Liver (tissue), 9 donors: ENCODE data around the gene CRYBB3. TPM values are rescaled to one million over a fixed set of nuclear protein-coding genes. Genes with fewer than 3 reads are reported as not detected.

Source experiments
- DNase-seq: peaks from one replicate; pipeline ENCODE4 v3.0.0-alpha.2; 2017; ENCODE audit warnings: low spot score
- H3K27ac ChIP-seq, 2 donors: one replicate each; pipeline ENCODE4 v1.7.0; 2013; ENCODE audit warnings: inconsistent platforms in 2 of 2, low read length in 2 of 2, control low read depth in 1 of 2, low read depth in 1 of 2, mild to moderate bottlenecking in 1 of 2
- H3K27me3 ChIP-seq, 4 donors: one replicate each; pipeline versions ENCODE4 v1.6.1 to v1.7.0; 2013; ENCODE audit warnings: low read length in 3 of 4, inconsistent platforms in 1 of 4, mild to moderate bottlenecking in 1 of 4, moderate library complexity in 1 of 4; ENCODE audit not compliant: control insufficient read depth in 4 of 4, insufficient read depth in 4 of 4
- H3K36me3 ChIP-seq, 4 donors: one replicate each; pipeline versions ENCODE4 v1.6.1 to v1.7.0; 2013; ENCODE audit warnings: low read length in 3 of 4, mild to moderate bottlenecking in 3 of 4, low read depth in 1 of 4, moderate library complexity in 1 of 4; ENCODE audit not compliant: control insufficient read depth in 4 of 4, insufficient read depth in 3 of 4
- H3K4me1 ChIP-seq, 4 donors: one replicate each; pipeline versions ENCODE4 v1.6.1 to v1.7.0; 2013; ENCODE audit warnings: low read length in 3 of 4, mild to moderate bottlenecking in 3 of 4, moderate library complexity in 1 of 4; ENCODE audit not compliant: control insufficient read depth in 4 of 4, insufficient read depth in 4 of 4
- H3K4me3 ChIP-seq, 3 donors: one replicate each; pipeline versions ENCODE4 v1.6.1 to v1.7.0; 2013; ENCODE audit warnings: low read length in 3 of 3, control low read depth in 1 of 3, low read depth in 1 of 3, mild to moderate bottlenecking in 1 of 3
- H3K9ac ChIP-seq, 2 donors: one replicate each; pipeline ENCODE4 v1.7.0; 2013; ENCODE audit warnings: low read length in 2 of 2, mild to moderate bottlenecking in 2 of 2, moderate library complexity in 2 of 2, control low read depth in 1 of 2, low read depth in 1 of 2
- H3K9me3 ChIP-seq, 4 donors: one replicate each; pipeline versions ENCODE4 v1.6.1 to v1.7.0; 2013; ENCODE audit warnings: low read length in 3 of 4; ENCODE audit not compliant: control insufficient read depth in 4 of 4
- ATF3 ChIP-seq: IDR thresholded peaks from 2 replicates; pipeline ENCODE4 v1.6.1; 2016; ENCODE audit warnings: antibody characterized with exemption
- CTCF ChIP-seq: fragments of 150-350 bp; IDR thresholded peaks from 2 replicates; pipeline ENCODE4 v1.5.1; 2017; ENCODE audit warnings: improper control_type of control experiment, low read depth, low read length; ENCODE audit not compliant: missing input control
- EGR1 ChIP-seq, 2 donors: IDR thresholded peaks; 2 replicates each; pipeline ENCODE4 v1.6.1; 2016 to 2018; ENCODE audit warnings: antibody characterized with exemption in 2 of 2, low read depth in 2 of 2
- FOXA1 ChIP-seq: IDR thresholded peaks from 2 replicates; pipeline ENCODE4 v1.6.1; 2016; ENCODE audit warnings: antibody characterized with exemption
- FOXA2 ChIP-seq: IDR thresholded peaks from 2 replicates; pipeline ENCODE4 v1.6.1; 2016; ENCODE audit warnings: antibody characterized with exemption
- GABPA ChIP-seq, 2 donors: IDR thresholded peaks in 1 of 2; conservative IDR thresholded peaks in 1 of 2; 2 replicates each; pipeline ENCODE4 v1.6.1; 2016; ENCODE audit warnings: antibody characterized with exemption in 2 of 2, mild to moderate bottlenecking in 1 of 2, moderate library complexity in 1 of 2
- HNF4A ChIP-seq, 2 donors: conservative IDR thresholded peaks; 2 replicates each; pipeline ENCODE4 v1.6.1; 2016; ENCODE audit warnings: antibody characterized with exemption in 2 of 2, mild to moderate bottlenecking in 2 of 2
- HNF4G ChIP-seq: IDR thresholded peaks from 2 replicates; pipeline ENCODE4 v1.6.1; 2016; ENCODE audit warnings: antibody characterized with exemption
- JUND ChIP-seq, 2 donors: IDR thresholded peaks; 2 replicates each; pipeline ENCODE4 v1.6.1; 2016; ENCODE audit warnings: antibody characterized with exemption in 2 of 2
- MAX ChIP-seq: IDR thresholded peaks from 2 replicates; pipeline ENCODE4 v1.6.1; 2016; ENCODE audit warnings: antibody characterized with exemption
- NR2F2 ChIP-seq: IDR thresholded peaks from 2 replicates; pipeline ENCODE4 v1.6.1; 2016; ENCODE audit warnings: antibody characterized with exemption
- RAD21 ChIP-seq, 2 donors: IDR thresholded peaks; 2 replicates each; pipeline ENCODE4 v1.6.1; 2016; ENCODE audit warnings: antibody characterized with exemption in 2 of 2, mild to moderate bottlenecking in 2 of 2
- REST ChIP-seq: IDR thresholded peaks from 2 replicates; pipeline ENCODE4 v1.6.1; 2016; ENCODE audit warnings: antibody characterized with exemption, mild to moderate bottlenecking
- RXRA ChIP-seq, 2 donors: IDR thresholded peaks; 2 replicates each; pipeline ENCODE4 v1.6.1; 2017 to 2018; ENCODE audit warnings: antibody characterized with exemption in 2 of 2, mild to moderate bottlenecking in 1 of 2
- SP1 ChIP-seq: IDR thresholded peaks from 2 replicates; pipeline ENCODE4 v1.6.1; 2018; ENCODE audit warnings: antibody characterized with exemption, mild to moderate bottlenecking
- TAF1 ChIP-seq: conservative IDR thresholded peaks from 2 replicates; pipeline ENCODE4 v1.6.1; 2016; ENCODE audit warnings: antibody characterized with exemption, mild to moderate bottlenecking
- YY1 ChIP-seq: IDR thresholded peaks from 2 replicates; pipeline ENCODE4 v1.6.1; 2016; ENCODE audit warnings: antibody characterized with exemption, mild to moderate bottlenecking
- ZBTB33 ChIP-seq: IDR thresholded peaks from 2 replicates; pipeline ENCODE4 v1.6.1; 2016; ENCODE audit warnings: antibody characterized with exemption
- WGBS: extraction: QIAGEN DNeasy Blood & Tissue Kit; methylation state at CpG from one replicate; pipeline ENCODE4 v1.1.7; 2013; 5-methylcytosine and 5-hydroxymethylcytosine counted together
- polyA plus RNA-seq, 2 donors: library from polyadenylated mRNA; stranded (reverse) in 1 of 2; unstranded in 1 of 2; fragments of 200-250 nt in 1 of 2; fragments of >200 nt in 1 of 2; fragmentation: Nextera tagmentation in 1 of 2; extraction: Ambion mirVana in 1 of 2; gene quantifications; one replicate each; pipeline versions ENCODE4 v1.2.1 to v1.2.3, GENCODE V29; 2013 to 2015
- total RNA-seq, 2 donors: library from RNA; depleted of rRNA; stranded (reverse); fragments of >200 nt; gene quantifications; one replicate each; pipeline ENCODE4 v1.2.3, GENCODE V29; 2014
- donor health status: healthy.
- donor health status: healthy.
- donor health status: healthy.
- donor health status: healthy.
- donor health status: healthy.

The CRYBB3 gene
- total and polyA plus RNA-seq, 4 donors = 0.25 to 0.38 TPM; not detected in 2

- H3K27ac ChIP-seq = no peak overlapping the region
- no peaks in the 10 kb centered on the region for H3K27me3 ChIP-seq
- no peaks in the 10 kb centered on the region for H3K9me3 ChIP-seq
- TF ChIP-seq HNF4A (conservative IDR thresholded peaks at IDR 0.05) = no peak
- TF ChIP-seq TAF1 = no peak
- no peak for TF ChIP-seq YY1
- no peak for TF ChIP-seq RXRA (IDR thresholded peaks at IDR 0.05)
- no peak for TF ChIP-seq GABPA (IDR thresholded peaks at IDR 0.05 in 1 of 2, conservative IDR thresholded peaks at IDR 0.05 in 1 of 2)
- no peak overlapping the region for H3K9ac ChIP-seq
- H3K36me3 ChIP-seq = peaks cover 15 to 49% (median 40%) of the 10 kb centered on the region in 4 donors
- 87% methylated on average over 6 of the region's 6 CpGs for WGBS
- no peak overlapping the region for H3K4me3 ChIP-seq
- peaks cover 4 to 16% (median 7%) of the 10 kb centered on the region in 4 donors for H3K4me1 ChIP-seq
- DNase-seq = no peak
These were observed 24.7 kb upstream of the CRYBB3 start for GRCh38 chr22:25174888-25175411.

GRCh38 chr22:25176175-25176574 lies 23.5 kb upstream of the CRYBB3 start:
- TF ChIP-seq EGR1 (IDR thresholded peaks at IDR 0.05; ENCODE audit: low read depth in 2 of 2) = no peak
- no peak for TF ChIP-seq HNF4A (conservative IDR thresholded peaks at IDR 0.05)
- TF ChIP-seq ATF3 = no peak
- TF ChIP-seq RXRA (IDR thresholded peaks at IDR 0.05) = no peak
- no peak for TF ChIP-seq TAF1
- no peak for TF ChIP-seq RAD21 (IDR thresholded peaks at IDR 0.05)
- Histone ChIP-seq H3K4me1 (peaks cover 0 to 12% (median 2%) of the 10 kb centered on the region in 4 donors), H3K9me3 (no peaks in the 10 kb centered on the region), H3K9ac (no peak overlapping the region), H3K36me3 (peaks cover 15 to 52% (median 43%) of the 10 kb centered on the region in 4 donors), H3K27me3 (no peaks in the 10 kb centered on the region), H3K4me3 (no peak overlapping the region), H3K27ac (no peak overlapping the region)
- WGBS = 95% methylated on average over 6 of the region's 6 CpGs
- DNase-seq = no peak

GRCh38 chr22:25176799-25177198 lies 22.9 kb upstream of the CRYBB3 start:
- H3K9me3 ChIP-seq = no peaks in the 10 kb centered on the region
- no peaks in the 10 kb centered on the region for H3K27me3 ChIP-seq
- WGBS = 93% methylated on average over 3 of the region's 3 CpGs
- H3K9ac ChIP-seq = no peak overlapping the region
- no peak for DNase-seq
- no peak overlapping the region for H3K4me3 ChIP-seq
- TF ChIP-seq MAX (no peak), JUND (IDR thresholded peaks at IDR 0.05) (no peak), EGR1 (IDR thresholded peaks at IDR 0.05; ENCODE audit: low read depth in 2 of 2) (no peak), HNF4G (no peak), RAD21 (IDR thresholded peaks at IDR 0.05) (no peak), YY1 (no peak), FOXA2 (no peak), SP1 (no peak), FOXA1 (no peak), ATF3 (no peak), TAF1 (no peak), ZBTB33 (no peak), GABPA (IDR thresholded peaks at IDR 0.05 in 1 of 2, conservative IDR thresholded peaks at IDR 0.05 in 1 of 2) (no peak), HNF4A (conservative IDR thresholded peaks at IDR 0.05) (no peak), NR2F2 (no peak), CTCF (no peak), REST (no peak), RXRA (IDR thresholded peaks at IDR 0.05) (no peak)
- no peak overlapping the region for H3K27ac ChIP-seq
- H3K4me1 ChIP-seq = peaks cover 2 to 16% (median 7%) of the 10 kb centered on the region in 4 donors
- peaks cover 15 to 58% (median 45%) of the 10 kb centered on the region in 4 donors for H3K36me3 ChIP-seq
